ENCODE measurements around the gene PSD4.

Gene PSD4

GRCh38 chr2:113234721-113235346, 61.1 kb downstream of the PSD4 start:
- TF ChIP-seq CTCF (conservative IDR thresholded peaks at IDR 0.05; ENCODE audit: low read depth, low read length): no peak
- peak overlapping the region; percentile 62 for H3K4me3 ChIP-seq (ENCODE audit: low read depth, low read length)
- DNase-seq (ENCODE audit: low read depth): no peak

GRCh38 chr2:113235347-113236226, 61.8 kb downstream of the PSD4 start:
- peak overlapping the region; percentile 62 for H3K4me3 ChIP-seq (ENCODE audit: low read depth, low read length)
- DNase-seq (ENCODE audit: low read depth): peak; percentile 71

- no peak for DNase-seq (ENCODE audit: low read depth)
- TF ChIP-seq CTCF (conservative IDR thresholded peaks at IDR 0.05; ENCODE audit: low read depth, low read length): no peak
These were observed 62.8 kb downstream of the PSD4 start for GRCh38 chr2:113236367-113237159.

GRCh38 chr2:113237604-113238160, 63.9 kb downstream of the PSD4 start:
- TF ChIP-seq CTCF (conservative IDR thresholded peaks at IDR 0.05; ENCODE audit: low read depth, low read length): no peak
- DNase-seq (ENCODE audit: low read depth): no peak
- no peak overlapping the region for H3K4me3 ChIP-seq (ENCODE audit: low read depth, low read length)

More at GRCh38 chr2:113236367-113237159, 62.8 kb downstream of the PSD4 start:
- peak overlapping the region; percentile 42 for H3K4me3 ChIP-seq (ENCODE audit: low read depth, low read length)

- no peak for DNase-seq (ENCODE audit: low read depth)
- H3K4me3 ChIP-seq (ENCODE audit: low read depth, low read length): no peak overlapping the region
- no peak for TF ChIP-seq CTCF (conservative IDR thresholded peaks at IDR 0.05; ENCODE audit: low read depth, low read length)
These were observed 65.4 kb downstream of the PSD4 start for GRCh38 chr2:113238871-113239839.

- peak; percentile 86 for DNase-seq (ENCODE audit: low read depth)
- H3K4me3 ChIP-seq (ENCODE audit: low read depth, low read length): no peak overlapping the region
- TF ChIP-seq CTCF (conservative IDR thresholded peaks at IDR 0.05; ENCODE audit: low read depth, low read length): no peak
These were observed 66.6 kb downstream of the PSD4 start for GRCh38 chr2:113240150-113240914.

All from choroid plexus epithelial cell (primary cell).